Adipose tissue (tissue), 3 donors: Measurements from ENCODE around the gene ACR. TPM values are rescaled to one million over a fixed set of nuclear protein-coding genes. Genes with fewer than 3 reads are reported as not detected.
"Not testable (repeated sequence)": the region's sequence is repeated elsewhere in the genome, so short reads cannot be mapped to it uniquely, and the experiment has no call there.

Experiments
- H3K27ac ChIP-seq: one replicate; pipeline ENCODE4 v1.5.1; 2013; ENCODE audit warnings: low read depth, low read length
- WGBS, 3 donors: extraction: QIAGEN DNeasy Blood & Tissue Kit; methylation state at CpG; one replicate each; pipeline ENCODE4 v1.1.7; 2013; 5-methylcytosine and 5-hydroxymethylcytosine counted together
- polyA plus RNA-seq, 3 donors: library from polyadenylated mRNA; stranded (reverse); fragments of 200-250 nt; gene quantifications; one replicate each; pipeline ENCODE4 v1.2.3, GENCODE V29; 2013
- donor health status: healthy with polysubstance abuse.
- donor health status: Bipolar disorder and iron deficiency.
- donor health status: healthy.

The ACR gene
- polyA plus RNA-seq, 3 donors: 0.25 to 3.6 (median 1.1) TPM

- 82 to 84% (median 84%) methylated on average over 22 to 23 of the region's 23 CpGs for WGBS, 3 donors
- H3K27ac ChIP-seq: no peak overlapping the region
Measured at GRCh38 chr22:50727678-50728522, 10.1 kb upstream of the ACR start.

- 77 to 100% (median 83%) methylated on average over 2 of the region's 2 CpGs for WGBS, 3 donors
Measured at GRCh38 chr22:50728523-50728931, 9.5 kb upstream of the ACR start.

GRCh38 chr22:50729391-50730012, 8.5 kb upstream of the ACR start:
- WGBS, 3 donors: 83 to 88% (median 84%) methylated on average over 20 to 21 of the region's 21 CpGs
- H3K27ac ChIP-seq: no peak overlapping the region

More at GRCh38 chr22:50728523-50728931, 9.5 kb upstream of the ACR start:
- no peak overlapping the region for H3K27ac ChIP-seq

- WGBS, 3 donors: 47 to 74% (median 67%) methylated on average over 52 to 54 of the region's 54 CpGs
- H3K27ac ChIP-seq: no peak overlapping the region
Measured at GRCh38 chr22:50730013-50730891, 7.8 kb upstream of the ACR start.

- 31 to 59% (median 58%) methylated on average over 67 to 76 of the region's 76 CpGs for WGBS, 3 donors
- no peak overlapping the region for H3K27ac ChIP-seq
Measured at GRCh38 chr22:50730941-50731661, 6.9 kb upstream of the ACR start.

- WGBS, 3 donors: 40 to 62% (median 47%) methylated on average over 28 to 32 of the region's 32 CpGs
- no peak overlapping the region for H3K27ac ChIP-seq
Measured at GRCh38 chr22:50731811-50732624, 6.0 kb upstream of the ACR start.

- H3K27ac ChIP-seq: no peak overlapping the region
- WGBS, 3 donors: 74 to 76% (median 76%) methylated on average over 12 of the region's 12 CpGs
Measured at GRCh38 chr22:50732681-50733080, 5.3 kb upstream of the ACR start.

- no peak overlapping the region for H3K27ac ChIP-seq
- WGBS, 3 donors: 42 to 55% (median 48%) methylated on average over 22 of the region's 22 CpGs
Measured at GRCh38 chr22:50733521-50734342, 4.3 kb upstream of the ACR start.

GRCh38 chr22:50734343-50734771, 3.6 kb upstream of the ACR start:
- no peak overlapping the region for H3K27ac ChIP-seq
- 77 to 80% (median 79%) methylated on average over 10 of the region's 10 CpGs for WGBS, 3 donors

GRCh38 chr22:50734986-50735738, 2.8 kb upstream of the ACR start:
- H3K27ac ChIP-seq: no peak overlapping the region
- 78 to 90% (median 89%) methylated on average over 13 of the region's 13 CpGs for WGBS, 3 donors

- H3K27ac ChIP-seq: no peak overlapping the region
- WGBS, 3 donors: 72 to 79% (median 77%) methylated on average over 6 of the region's 6 CpGs
Measured at GRCh38 chr22:50735739-50736030, 2.3 kb upstream of the ACR start.

- 68 to 88% (median 86%) methylated on average over 10 of the region's 10 CpGs for WGBS, 3 donors
Measured at GRCh38 chr22:50738649-50739227, 734 bp downstream of the ACR start.

GRCh38 chr22:50739279-50739691, 1.3 kb downstream of the ACR start:
- no peak overlapping the region for H3K27ac ChIP-seq
- WGBS, 3 donors: 69 to 81% (median 76%) methylated on average over 17 of the region's 17 CpGs

More at GRCh38 chr22:50738649-50739227, 734 bp downstream of the ACR start:
- H3K27ac ChIP-seq: no peak overlapping the region

GRCh38 chr22:50739894-50740293, 1.9 kb downstream of the ACR start:
- 81 to 87% (median 84%) methylated on average over 12 of the region's 12 CpGs for WGBS, 3 donors
- H3K27ac ChIP-seq: no peak overlapping the region

GRCh38 chr22:50740714-50741113, 2.7 kb downstream of the ACR start:
- 83 to 94% (median 92%) methylated on average over 5 of the region's 5 CpGs for WGBS, 3 donors
- not testable (repeated sequence) for H3K27ac ChIP-seq

- not testable (repeated sequence) for H3K27ac ChIP-seq
- 75 to 90% (median 75%) methylated on average over 4 to 11 of the region's 12 CpGs for WGBS, 3 donors
Measured at GRCh38 chr22:50744424-50744823, 6.4 kb downstream of the ACR start.
